Measurements from ENCODE around the gene CACNA1F. TPM values are rescaled to one million over a fixed set of nuclear protein-coding genes. Genes with fewer than 3 reads are reported as not detected.
A peak's percentile ranks its signal among the peaks of the same experiment; 100 is the strongest.

Gene CACNA1F
- total RNA-seq, 4 donors from 2014 or later, result 1.7 to 2.8 (median 2.3) TPM

DNA sequence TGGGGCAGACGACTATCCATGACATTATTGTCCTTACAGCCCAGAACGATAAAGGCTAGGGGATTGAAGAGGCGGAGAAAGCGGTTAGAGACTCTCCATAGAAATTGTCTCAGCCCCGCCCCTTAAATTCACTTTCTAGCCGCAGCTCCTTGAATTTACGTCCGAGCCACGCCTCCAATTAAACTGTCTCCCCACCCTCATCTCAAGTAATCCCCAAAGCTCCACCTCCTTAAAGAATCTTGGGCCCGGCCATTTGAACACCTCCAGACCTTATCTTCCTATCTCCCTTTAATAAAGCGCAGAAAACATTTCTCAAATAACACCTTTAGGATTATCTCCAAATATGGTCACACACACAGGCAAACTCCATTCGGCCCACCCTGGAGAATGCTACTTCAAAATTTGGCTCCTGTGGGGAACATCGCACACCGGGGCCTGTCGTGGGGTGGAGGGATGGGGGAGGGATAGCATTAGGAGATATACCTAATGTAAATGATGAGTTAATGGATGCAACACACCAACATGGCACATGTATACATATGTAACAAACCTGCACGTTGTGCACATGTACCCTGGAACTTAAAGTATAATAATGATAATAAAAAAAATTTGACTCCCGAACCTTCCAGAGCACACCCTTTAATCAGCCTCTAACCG, 77.8 kb downstream of the CACNA1F start:
- Histone ChIP-seq H3K4me3 (peak overlapping the region; percentile 41 to 61 (median 53)), H3K27ac (peak overlapping the region; percentile 82 to 98 (median 96)), H3K4me1 (no peaks in the 10 kb centered on the region), H3K36me3 (no peaks in the 10 kb centered on the region), H3K9me3 (no peaks in the 10 kb centered on the region), H3K27me3 (no peaks in the 10 kb centered on the region)
- DNase-seq, result peak in 2 of 3 donors; percentile 44 to 81
- TF ChIP-seq POLR2A (IDR thresholded peaks at IDR 0.05), result peak in 1 of 2 donors; percentile 20
- TF ChIP-seq, protein P1, sequence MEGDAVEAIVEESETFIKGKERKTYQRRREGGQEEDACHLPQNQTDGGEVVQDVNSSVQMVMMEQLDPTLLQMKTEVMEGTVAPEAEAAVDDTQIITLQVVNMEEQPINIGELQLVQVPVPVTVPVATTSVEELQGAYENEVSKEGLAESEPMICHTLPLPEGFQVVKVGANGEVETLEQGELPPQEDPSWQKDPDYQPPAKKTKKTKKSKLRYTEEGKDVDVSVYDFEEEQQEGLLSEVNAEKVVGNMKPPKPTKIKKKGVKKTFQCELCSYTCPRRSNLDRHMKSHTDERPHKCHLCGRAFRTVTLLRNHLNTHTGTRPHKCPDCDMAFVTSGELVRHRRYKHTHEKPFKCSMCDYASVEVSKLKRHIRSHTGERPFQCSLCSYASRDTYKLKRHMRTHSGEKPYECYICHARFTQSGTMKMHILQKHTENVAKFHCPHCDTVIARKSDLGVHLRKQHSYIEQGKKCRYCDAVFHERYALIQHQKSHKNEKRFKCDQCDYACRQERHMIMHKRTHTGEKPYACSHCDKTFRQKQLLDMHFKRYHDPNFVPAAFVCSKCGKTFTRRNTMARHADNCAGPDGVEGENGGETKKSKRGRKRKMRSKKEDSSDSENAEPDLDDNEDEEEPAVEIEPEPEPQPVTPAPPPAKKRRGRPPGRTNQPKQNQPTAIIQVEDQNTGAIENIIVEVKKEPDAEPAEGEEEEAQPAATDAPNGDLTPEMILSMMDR (IDR thresholded peaks at IDR 0.05), result no peak

Other genes starting within 250 kb of the CACNA1F start
- gene GRIPAP1, start 231.1 kb downstream of the CACNA1F start, total RNA-seq, result 100 to 1,000 TPM in 1 of 4 donors, 10 to 100 TPM in 3; 32.4 to 139 (median 70.9) TPM
- 10 to 100 TPM; 25.6 to 36.3 (median 32.4) TPM for gene TFE3, start 190.0 kb downstream of the CACNA1F start, total RNA-seq
- 10 to 100 TPM in 3 of 4 donors, not detected in 1; 13.8 to 39.1 (median 24.5) TPM for gene CCDC120, start 174.3 kb downstream of the CACNA1F start, total RNA-seq
- gene PRAF2, start 159.3 kb downstream of the CACNA1F start, total RNA-seq, result 1 to 10 TPM; 2.8 to 9.8 (median 4.4) TPM
- 100 to 1,000 TPM in 2 of 4 donors, 10 to 100 TPM in 2; 64.2 to 133 (median 86.9) TPM for gene WDR45, start 153.5 kb downstream of the CACNA1F start, total RNA-seq
- gene GPKOW, start 109.6 kb downstream of the CACNA1F start, total RNA-seq, result 10 to 100 TPM; 24.0 to 26.8 (median 25.7) TPM
- 10 to 100 TPM in 2 of 4 donors, 1 to 10 TPM in 1, not detected in 1; 5.8 to 14.4 (median 11.6) TPM for gene MAGIX, start 70.6 kb downstream of the CACNA1F start, total RNA-seq
- gene PLP2, start 61.4 kb downstream of the CACNA1F start, total RNA-seq, result 10 to 100 TPM; 16.1 to 36.6 (median 30.8) TPM
- 10 to 100 TPM; 22.5 to 47.0 (median 26.8) TPM for gene PRICKLE3, start 47.0 kb downstream of the CACNA1F start, total RNA-seq
- gene SYP, start 33.1 kb downstream of the CACNA1F start, total RNA-seq, result 10 to 100 TPM in 1 of 4 donors, 1 to 10 TPM in 2, not detected in 1; 5.5 to 11.0 (median 6.7) TPM
- gene CCDC22, start 2.1 kb upstream of the CACNA1F start, total RNA-seq, result 10 to 100 TPM; 19.1 to 27.4 (median 23.1) TPM
- gene FOXP3, start 31.4 kb upstream of the CACNA1F start, total RNA-seq, result under 1 TPM in 1 of 4 donors, not detected in 3; 0.66 TPM
- gene PPP1R3F, start 36.5 kb upstream of the CACNA1F start, total RNA-seq, result 10 to 100 TPM in 1 of 4 donors, 1 to 10 TPM in 3; 2.5 to 19.0 (median 7.5) TPM
- not detected for gene GAGE10, start 70.3 kb upstream of the CACNA1F start, total RNA-seq
- gene GAGE12J, start 88.7 kb upstream of the CACNA1F start, total RNA-seq, result not detected
- gene GAGE13, start 98.2 kb upstream of the CACNA1F start, total RNA-seq, result not detected